CD4-positive, alpha-beta T cell treated with Interleukin-1 beta for 1 hour (primary cell): ENCODE measurements around the gene LYRM2.

ENCODE experiments used
- DNase-seq, 2 donors: peaks; one replicate each; pipeline ENCODE4 v3.0.0-alpha.2; 2020 to 2022

LYRM2 gene

DNA sequence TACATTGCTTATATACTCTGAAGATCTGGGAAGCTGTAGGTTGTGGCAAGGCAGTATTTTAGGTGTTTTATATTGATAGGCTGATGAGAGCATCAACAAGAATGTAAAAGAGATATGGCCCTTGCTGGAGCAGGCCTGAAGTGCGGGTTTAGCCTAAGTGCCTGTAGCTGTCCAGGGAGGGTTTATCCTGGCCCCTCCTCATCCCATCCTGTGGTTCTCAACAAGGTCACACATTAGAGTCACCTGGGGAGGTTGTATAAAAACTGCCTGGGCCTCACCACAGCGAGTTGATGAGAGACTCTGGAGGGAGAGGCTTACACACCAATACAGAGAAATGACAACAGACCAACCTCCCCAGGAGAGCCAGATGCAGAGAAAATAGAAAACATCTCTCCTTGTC lies 48.4 kb downstream of the LYRM2 start:
- no peak for DNase-seq

DNA sequence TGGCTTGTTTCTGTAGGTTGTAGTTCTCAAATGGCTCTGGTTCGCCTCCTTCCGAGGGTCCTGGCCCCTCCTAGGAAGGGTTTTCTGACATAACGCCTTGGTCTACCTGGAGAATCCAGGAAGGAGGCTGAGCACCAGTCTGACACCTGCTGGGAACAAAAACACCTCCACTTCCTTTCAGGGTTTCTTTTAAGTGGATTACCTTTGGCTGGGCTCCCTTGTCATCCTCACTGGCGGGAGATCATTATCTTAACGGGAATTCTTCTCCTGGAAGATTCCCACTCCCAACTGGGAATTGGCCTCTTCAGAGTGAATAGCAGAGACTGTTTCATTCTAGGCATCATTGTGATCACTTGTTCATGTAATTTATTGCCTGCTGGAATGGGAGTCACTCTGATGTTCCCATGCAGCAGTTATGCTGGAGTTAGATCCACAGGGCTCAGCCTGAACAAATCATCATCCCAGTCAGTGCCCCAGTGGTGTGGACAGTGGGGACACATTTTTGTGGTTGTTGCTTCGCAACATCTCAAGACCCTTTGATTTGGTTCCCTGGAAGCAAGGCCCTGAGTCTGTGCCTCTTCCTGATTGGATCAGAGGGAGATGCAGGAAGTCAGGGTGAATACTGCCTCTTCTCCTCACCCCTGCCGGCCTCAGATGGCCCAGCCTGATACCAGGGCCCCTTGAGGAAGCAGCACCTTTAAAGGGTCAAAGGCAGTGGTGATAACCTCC lies 49.1 kb downstream of the LYRM2 start:
- no peak for DNase-seq

DNA sequence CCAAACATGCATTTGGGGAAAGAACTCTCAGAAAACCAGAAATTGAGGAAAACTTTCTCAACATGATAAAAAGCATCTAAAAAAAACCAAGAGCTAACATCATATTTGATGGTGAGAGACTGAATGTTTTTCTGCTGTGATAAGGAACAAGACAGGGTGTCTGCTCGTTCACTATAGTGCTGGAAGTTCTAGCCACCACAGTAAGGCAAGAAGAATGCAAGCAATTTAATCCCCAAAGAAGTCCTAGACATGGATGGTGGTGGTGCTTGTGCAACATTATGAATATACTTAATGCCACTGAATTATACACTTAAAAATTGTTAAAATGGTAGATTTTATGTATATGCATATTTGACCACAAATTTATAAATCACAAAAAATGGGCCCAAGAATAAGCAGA lies 53.4 kb downstream of the LYRM2 start:
- DNase-seq = no peak

DNA sequence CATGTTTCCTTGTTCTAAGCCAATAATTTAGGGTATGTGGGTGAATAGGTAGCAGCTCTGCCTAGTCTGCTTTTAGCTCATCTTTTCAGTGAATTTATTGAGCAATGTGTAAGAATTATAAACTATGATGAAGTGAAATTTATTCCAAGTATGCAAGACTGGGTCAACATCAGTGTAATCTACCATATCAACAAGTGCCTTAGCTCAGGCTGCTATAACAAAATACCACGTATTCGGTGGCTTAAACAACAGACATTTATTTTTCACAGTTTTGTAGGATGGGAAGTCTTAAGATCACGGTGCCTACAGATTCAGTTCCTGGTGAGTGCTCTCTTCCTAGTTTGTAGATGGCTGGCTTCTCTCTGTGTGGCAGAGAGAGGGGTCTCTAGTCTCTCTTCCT lies 54.0 kb downstream of the LYRM2 start:
- no peak for DNase-seq

DNA sequence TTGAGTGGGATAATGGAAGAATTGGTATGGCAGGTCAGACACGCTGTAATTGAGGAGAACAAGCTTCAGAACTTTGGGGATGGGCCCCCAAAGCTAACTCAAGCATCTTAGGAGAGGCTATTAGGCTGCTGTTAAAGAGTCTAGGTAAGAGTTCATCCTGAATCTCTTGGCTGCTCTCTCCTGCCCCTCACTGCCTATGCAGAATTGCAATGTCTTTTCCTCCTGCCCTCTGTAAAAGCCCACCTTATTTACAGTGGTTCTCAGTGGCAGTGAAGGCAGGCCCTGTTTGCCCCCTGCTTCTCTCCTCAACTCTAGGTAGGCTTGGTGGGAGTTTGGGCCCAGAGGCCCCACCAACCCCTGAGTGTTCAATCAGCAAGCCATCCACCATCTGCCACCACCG lies 55.0 kb downstream of the LYRM2 start:
- DNase-seq = no peak

DNA sequence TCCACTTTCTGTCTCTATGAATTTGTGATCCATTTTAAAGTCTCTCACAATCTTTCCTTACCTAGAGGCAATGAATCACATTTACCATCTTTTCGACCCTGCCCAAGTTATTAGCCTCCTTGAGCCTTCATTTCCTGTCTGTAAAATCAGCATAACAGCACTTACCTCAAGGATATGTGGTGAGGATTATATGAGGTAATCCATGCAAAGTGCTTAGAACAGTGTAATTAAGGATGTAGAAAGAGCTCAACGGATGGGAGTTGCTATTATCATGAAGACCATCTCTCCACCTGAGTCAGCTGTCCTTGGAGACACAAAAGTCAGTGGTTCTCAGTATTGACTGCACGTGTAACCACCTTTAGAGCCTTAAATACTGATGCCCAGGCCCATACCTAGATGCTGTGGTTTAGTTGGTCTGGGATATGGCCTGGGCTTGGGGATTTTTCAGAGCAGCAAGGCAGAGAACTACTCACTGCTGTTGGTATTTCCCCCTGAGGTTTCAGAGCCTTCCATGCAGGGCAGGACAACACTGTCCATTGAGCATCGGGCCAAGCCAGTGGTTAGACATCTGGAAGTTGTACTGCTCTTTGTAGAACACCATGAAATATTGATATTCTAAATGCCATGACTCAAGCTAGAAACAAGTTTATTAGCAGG lies 55.8 kb downstream of the LYRM2 start:
- no peak for DNase-seq

DNA sequence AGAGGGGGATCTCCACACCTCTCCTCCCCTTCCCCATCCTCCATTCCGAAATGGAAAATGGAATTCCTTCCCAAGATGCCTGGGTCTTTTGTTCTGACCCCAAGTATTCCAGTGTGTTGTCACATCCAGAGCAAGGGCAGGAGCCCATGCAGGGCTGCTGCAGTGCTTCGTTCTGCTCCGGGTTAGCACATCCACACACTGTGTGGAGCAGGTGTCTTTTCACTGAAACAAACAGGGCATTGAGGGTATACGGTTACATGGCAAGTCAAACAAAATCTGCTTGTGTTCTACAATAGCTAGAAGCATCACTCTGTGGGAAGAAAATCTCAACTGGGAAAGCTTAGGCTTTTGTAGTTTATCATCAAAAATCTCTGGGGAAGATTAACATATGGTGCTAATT lies 56.9 kb downstream of the LYRM2 start:
- no peak for DNase-seq

DNA sequence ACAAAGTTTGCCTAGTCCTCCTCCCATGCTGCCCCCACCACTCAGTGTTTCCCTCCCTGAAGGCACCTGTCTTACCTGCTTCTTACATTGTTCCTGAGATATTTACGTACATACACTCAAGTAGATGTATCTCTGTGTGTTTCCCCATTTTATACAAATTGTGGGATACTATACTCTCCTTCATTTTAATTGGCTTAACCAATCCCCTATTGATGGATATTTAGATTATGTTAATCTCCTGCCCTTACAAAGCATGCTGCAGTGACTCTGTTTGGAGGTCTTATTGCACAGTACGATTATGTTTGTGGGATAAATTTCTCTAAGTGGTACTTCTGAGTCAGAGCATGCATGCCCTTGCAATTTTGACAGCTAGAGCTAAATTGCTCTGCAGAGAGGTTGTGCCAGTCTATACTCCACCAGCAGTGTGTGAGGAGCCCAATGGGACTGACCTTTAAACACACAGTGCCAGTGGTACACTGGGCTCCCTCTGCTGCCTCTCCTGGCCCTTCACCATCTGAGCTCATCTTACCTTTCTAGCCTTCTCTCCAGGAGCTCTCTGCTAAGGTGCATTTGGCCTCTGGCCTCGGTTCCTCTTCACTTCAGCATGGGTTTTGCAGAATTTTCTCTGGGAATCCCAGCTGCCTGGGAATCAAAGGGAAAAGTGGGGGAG lies 57.4 kb downstream of the LYRM2 start:
- no peak for DNase-seq

DNA sequence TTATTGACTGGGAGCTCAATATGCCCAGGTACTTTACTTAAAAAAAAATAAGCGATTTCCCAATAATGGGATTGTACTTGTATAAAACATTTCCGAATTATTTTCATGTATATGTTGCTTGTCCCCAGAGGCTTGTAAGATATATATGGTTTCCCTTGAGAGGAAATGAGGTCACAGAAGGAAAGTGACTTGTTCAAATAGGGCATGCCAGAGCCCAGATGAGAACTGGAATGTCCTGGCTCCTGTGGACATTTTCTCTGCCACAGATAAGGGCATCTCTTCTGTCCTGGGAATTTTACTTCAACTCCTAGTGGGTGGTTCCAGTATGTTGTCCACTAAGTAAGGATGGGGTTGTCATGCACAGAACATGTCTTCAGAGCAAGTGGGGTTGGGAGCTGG lies 63.0 kb downstream of the LYRM2 start:
- DNase-seq = no peak

DNA sequence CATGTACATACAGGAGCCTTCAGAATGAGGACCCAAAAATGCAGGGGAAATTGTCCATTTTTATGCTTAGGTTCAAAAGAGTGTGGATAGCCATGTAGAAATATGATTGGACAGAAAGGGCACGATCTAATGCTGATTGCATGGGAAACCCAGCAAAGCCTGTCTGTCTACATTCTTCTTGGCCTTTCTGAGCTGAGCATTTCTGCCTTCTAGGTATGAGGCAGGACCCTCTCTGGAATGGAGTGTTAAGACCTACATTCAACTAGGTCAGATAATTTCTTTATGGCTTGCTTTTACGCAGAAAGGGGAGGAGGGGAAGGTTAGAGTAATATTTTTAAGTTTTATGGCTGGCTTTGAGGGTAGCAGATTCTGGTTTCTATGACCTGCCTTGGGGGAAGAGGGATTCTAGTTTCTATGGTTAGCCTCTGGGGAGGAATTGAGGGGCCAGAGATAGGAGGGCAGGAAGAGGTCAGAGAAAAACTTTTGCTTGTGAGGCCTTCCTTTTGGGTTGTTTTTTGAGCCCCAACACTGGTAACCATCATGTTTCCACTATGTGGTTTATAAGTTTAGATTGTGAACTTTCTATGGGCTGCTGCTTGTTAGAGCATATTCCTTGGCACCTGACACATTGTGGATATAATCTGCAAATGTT lies 63.5 kb downstream of the LYRM2 start:
- DNase-seq = no peak

DNA sequence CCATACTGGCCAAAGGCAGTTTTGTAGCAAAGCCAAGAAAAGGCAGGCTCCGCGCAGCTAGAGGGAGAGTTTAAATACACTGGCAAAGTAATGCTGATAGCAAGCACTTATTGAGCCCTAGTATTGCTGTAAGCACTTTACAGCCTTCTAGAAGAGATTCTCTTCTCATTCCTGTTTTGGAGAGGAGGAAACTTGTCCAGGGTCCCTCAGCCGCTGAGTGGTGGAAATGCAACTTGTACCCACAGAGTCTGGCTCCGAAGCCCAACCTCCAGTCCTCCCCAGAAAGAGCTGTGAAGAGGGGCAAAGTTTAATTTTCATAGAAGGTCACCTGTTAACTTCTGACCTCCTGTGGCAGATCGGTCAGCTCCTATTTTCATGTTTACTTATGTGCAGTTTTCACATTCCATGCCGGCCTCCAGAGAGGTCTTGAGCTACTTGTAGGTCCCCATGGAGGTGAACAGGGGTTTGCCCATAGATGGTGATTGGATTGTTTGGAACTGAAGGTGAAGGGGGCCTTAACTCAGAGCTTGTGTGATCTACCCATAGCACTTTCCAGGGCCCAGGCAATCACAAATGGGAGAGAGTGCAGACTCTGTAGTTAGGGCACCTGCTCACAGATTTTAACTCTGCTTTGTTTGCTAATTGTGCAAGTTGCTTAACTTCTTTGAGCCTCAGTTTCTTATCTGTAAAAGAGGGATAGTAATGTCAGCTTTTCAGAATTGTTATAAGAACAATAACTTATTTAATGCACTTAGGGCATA lies 70.7 kb downstream of the LYRM2 start:
- no peak for DNase-seq

DNA sequence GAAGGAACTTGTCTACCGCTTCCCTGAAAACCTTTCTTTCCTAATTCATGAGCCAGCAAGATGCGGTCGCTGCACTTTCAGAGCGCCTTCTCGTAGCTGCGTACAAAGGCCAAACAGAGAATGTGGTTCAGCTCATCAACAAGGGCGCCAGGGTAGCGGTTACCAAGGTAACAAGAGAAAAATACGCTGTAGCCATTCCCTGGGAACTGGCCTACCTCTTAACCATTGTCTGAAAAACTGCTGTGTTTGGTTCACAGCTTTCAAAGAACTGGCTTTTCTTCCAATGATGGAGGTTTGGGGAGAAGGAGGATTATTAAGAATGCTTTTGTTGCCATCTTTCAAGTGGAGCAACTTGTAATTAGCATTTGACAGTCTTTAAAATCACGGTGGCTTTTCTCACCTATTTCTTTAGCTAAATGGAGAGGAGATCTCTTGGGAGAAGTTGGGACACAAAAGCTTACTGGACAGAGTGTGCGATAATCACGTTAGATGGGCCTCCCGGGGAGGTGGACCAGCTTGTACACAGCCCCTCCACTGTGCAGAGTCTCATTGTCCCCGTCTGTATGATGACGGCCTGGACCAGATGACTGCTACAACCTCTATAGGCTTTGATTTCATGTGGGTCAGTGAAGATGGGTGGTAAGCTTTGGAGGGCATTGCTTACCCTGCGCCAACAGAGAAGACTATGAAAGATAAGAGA lies 71.5 kb downstream of the LYRM2 start:
- no peak for DNase-seq

DNA sequence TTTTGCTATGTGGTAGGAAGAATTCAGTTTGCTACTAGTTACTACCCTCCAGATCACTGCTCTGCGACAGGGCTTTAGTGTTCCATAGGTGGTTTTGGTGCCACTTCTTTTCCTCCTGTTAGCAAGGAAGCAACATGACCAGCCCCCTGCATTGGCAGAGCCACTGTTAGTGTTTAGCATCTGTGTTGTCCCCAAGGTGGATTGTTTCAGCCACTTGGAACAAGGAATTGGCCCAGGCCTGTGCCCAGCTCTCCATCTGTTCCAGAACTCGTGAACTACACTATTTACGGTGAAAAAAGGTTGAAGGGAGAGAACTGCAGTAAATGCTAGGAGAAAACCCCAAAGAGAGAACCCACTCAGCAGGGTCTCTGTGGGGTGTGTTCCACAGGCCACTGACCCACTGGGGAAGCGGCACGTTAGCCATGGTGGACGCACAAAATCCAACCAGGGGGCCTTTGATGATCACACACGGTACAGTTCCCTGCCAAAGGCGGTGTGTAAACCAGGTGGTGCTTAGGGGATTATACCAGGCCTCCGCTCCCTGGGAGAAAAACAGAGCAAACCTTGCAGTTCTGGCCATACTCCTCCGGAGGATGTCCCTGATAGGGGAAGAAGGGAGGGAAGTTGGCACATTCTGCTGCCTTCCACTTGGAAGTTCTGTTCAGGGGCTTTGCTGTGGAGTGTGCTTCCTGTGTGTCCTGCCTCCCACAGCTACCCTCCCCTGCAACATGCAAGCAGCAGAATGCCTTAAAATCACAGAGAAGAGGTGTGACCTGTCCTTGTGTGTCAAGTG lies 72.3 kb downstream of the LYRM2 start:
- no peak for DNase-seq

DNA sequence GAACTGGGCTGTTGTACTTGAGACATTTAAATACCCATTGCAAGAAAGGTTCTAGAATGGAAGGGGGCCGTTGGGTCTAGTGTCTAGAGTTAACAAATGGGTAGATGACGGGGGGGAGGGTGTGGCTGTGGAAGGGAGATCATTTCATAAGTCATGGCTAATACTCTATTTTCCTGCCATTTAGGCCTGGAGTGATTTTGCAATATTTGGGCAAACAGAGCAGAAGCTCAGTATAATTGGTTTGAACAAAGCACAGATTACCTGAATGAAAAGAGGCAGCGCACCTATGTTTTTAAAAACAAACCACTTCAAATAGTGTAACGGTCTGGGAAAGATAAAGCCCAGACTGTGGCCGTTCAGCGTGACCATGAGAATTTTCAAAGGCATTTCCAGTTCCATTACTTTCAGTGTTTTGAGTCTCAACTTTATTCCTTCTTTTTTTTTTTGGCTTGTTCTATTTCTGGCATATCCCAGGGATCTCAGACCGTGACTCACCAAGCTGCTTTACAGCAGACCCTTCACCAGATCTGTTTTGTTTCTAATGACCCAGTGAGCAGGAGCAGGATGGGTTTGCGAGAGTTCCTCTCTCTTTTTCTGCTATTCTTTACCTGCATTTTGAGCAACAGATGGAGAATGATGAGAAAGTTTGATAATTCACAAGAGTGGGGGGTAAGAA lies 73.7 kb downstream of the LYRM2 start:
- DNase-seq = no peak

DNA sequence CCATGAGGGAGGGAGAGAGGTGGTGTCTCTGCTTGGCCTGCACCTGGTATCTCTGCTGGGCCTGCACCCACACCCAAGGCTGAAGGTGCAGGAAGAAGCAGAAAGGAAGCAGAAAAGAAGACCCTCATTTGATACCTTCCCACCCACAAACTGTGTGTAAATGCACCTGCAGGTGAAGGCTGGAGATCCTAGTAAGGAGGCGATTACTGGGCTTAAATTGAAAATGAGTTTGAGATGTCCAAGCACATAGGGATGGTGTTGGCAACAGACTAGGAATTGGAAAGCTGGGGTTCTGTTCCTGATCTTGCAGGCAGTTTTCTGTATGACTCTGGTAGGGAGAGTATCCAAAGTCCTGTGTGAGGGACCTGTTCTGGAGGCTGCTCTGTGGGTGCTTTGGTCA lies 74.7 kb downstream of the LYRM2 start:
- DNase-seq = no peak

DNA sequence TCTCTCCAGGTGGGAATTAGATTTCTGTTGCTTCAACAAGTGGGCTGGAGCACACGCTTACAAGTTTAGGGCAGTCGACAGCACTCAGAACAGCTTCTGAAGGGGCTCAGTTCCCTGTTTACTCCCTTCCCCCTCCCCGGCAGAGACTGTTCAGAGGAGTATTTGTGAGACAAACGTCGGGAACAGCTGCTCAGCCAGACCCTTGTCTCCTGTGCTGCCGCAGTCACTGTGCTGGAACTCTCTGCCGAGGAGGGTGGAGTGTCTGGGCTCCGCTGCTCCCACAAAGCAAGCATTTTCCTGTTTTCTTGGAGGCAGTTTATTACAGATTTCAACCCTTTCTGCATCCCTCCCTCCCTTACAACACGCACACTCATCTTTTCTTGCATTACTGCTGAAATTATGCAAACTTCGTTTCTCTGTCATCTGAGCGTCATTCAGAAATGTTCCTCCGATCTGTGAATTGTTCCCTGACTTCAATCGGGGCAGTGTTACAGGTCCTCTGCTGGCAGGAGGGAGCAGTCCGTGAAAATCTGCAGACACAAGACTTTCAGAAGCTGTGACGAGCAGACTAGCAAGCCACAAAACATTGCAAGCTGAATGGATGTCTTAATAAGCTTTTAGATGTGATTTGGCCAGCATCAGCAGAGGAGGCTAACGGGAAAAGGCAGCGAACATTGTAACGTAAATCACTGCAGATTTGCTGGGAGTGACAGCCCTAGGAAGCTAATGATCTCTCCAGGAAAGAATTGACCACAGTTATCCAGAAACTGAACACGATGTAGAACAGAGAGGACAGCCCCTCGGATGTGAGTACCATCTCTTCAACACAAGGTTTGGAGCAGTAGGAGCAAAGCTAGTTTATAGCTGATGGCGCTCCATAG lies 76.2 kb downstream of the LYRM2 start:
- DNase-seq = no peak

DNA sequence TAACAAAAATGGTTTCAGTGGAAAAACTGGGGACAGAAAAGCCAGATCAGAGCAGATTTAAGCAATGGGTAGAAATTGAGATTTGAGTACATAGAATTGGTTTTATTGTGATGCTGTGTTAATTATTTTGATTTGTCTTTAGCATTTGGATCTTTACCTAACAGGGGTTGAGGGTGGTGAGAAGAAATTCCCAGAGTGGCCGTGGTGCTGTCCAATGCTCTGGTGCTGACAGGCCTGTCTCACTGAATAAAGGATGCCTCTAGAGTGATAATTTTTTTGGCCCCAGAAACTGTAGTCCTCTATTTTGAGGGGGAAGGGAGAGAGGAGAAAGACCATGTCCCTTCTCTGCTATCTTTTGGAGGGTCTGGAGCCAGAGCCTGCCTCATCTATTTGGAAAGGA lies 79.1 kb downstream of the LYRM2 start:
- no peak for DNase-seq

DNA sequence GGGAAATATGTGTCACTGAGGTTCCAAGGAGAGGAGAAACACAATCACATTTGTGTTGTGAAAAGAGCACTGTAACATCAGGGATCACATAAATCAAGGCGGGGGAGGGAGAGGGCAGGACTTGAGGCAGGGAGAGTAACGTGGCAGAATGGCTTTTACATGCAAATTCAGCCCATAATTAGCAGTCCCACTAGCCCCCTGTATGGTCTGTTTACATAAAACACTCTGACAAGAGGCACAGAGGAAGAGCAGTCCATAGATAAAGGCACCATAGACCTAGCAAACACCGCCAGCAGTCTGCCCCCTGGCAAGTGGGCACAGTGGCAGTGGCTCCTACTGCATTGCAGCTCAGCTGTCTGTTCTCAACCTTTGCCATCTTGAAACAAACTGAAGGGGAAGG lies 82.7 kb downstream of the LYRM2 start:
- DNase-seq = no peak

DNA sequence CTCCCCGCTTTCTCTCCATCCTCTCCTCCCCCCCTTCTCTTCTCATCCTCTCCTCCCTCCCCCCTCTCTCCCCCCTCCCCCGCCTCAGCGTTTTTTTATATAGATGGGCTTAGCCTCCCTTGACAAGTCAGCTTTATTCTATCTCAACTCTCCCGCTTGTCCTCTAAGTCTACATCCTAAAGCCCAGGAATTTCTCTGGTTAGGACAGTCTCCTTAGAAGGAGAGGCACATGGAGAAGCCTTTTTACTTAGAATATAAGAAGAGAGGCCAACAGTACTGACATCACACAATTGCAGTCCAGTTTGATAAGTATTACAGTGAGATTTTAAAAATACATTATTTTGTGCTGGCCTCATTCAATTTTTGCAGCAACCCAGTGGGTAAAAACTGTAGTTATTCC lies 83.5 kb downstream of the LYRM2 start:
- DNase-seq = no peak

DNA sequence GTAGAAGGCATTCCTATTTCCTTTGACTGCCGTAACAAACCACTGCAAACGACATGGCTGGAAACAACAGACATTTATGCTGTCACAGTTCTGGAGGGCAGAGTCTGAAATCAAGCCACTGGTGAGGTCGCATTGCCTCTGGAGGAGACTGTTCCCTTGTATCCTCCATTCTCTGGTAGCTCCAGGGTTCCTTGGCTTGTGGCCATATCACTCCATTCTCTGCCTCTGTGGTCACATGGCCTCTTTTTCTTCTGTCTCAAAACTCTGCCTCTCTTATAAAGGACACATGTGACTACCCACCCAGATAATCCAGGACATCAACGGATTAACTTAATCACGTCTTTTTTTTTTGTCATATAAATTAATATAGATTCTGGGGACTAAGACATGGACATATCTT lies 84.4 kb downstream of the LYRM2 start:
- DNase-seq = no peak
